ENCODE measurements around the gene IL1A.

Gene IL1A

DNA sequence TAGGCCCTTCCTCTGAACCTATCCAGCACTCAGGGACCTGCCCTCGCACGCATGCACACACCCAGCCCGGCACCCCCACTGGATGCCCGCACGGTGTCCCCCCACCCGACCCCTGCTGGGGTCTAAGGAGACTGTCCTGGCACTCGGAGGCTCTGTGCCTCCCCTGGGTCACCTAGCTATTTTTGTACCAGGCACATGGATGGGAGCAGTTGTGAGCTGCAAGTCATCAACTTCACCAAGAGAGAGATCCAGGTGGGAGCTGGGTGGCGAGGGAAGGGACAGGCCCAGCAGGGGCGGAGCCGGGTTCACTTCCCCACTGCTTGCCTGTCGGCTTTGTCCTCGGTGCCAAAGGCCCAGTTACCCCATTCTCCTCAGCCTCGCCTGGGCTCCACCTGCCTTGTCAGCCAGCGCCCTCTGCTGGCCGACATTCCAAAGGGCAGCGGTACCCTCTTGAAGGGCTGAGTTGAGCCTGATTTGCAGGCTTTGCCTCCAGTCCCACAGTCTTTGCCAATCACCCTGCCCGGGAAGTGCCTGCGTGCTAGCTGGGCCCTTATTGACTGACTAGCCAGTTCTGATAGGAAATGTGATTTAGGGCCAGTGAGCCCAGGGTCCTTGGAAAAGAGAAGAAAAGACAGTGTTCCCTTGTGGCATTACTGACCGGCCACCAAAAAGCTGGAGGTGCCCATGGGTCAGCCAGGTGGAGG, 57.7 kb downstream of the IL1A start:
- peak; percentile 87 for DNase-seq (ENCODE audit: low spot score)

DNA sequence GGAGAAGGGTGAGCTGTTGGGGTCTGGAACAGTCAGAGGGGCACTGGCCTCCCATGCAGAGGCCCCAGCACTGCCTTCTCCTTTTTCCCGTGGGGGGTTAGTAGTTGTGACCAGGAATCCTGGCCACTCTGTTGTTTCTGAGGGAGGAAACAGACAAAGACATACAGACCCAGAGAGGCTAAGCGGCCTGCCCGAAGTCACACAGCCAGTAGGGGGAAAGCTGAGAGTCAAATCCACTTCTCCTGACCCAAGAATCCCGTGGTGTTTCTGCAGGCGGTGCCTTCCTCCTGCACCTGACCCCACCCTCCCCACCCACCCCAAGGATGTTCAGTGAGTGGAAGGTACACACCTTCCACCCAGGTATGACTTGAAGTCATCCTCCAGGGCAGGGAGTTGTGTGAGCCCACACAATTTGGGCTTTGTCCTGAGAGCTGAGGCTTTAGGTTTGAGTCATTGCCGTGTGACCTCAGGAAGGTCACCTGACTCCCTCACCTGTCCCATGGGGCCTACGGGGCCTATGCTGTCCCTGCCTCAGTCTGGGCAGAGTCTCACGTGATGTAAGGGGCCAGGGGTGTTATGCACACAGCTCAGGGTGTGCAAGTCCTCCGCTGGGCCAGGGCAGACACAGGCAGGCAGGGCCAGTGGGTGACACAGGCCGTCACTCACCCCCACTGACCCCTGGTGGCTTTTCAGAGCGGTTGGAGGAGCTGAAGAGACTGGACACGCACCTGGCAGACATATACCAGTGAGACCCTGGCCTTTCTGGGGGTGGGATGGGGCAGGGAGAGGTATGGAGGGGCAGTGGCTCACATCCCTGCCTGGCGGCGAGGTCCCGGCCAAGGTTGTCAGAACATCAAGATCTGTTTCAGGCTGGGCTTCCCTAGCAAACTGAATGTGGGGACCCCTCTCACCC, 58.5 kb downstream of the IL1A start:
- DNase-seq (ENCODE audit: low spot score), result no peak

DNA sequence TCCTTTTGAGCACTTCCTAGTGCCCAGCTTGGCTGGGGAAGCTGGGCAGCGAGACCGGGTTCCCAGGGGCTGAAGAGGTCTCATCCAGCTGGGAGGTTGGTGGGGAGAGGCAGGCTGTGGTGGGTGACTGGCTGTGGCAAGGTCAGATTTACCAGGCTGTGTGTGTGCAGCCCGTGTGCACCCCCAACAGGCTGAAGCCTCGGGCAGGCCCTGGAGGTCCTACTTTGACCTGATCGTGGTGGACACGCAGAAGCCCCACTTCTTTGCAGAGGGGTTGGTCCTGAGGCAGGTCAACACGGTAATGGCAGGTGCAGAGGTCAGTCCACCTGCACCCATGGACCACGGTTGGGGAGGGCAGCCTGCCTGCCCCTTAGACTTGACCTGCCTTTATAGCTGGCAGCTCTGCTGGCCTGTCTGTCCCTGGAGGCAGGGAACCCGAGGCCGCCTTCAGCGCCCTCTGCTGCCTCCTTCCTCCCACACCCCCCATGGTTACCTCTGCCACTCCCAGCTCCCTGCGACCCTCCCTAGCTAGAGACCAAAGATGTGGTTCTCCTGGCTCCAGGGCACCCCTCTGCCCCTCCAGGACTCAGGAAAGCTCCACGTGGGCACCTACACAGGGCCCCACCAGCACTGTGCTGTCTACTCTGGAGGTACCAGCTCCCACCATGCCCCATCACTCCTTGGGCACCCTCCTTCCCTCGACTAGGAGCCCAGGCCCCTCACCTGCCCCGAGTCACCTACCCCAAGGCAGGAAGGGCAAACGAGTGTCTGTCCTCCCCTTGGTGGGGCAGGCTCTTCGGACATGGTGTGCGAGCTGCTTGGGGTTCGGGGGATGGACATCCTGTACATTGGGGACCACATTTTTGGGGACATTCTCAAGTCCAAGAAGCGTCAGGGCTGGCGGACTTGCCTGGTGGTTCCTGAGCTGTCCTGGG, 59.4 kb downstream of the IL1A start:
- no peak for DNase-seq (ENCODE audit: low spot score)

DNA sequence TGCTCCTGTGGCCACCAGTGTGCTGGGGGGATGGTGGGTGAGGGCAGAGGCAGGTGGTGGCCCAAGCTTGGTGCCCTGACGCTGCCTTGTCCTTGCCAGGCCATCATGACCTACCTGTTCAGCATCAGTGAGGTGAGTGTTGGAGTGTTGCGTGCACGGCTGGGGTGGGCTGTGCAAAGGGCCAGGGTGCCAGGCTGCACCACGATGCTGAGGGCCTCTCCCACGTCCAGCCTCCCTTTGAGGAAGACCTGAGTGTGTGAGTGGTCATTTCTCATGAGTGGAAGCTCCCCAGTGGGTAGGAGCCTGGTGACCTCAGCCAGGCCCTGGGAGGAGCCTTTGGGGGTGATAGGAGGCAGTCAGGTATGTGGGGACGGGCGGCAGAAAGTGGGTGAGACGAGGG, 60.3 kb downstream of the IL1A start:
- DNase-seq (ENCODE audit: low spot score), result no peak
